ENCODE results near the gene KCNH5. TPM values are rescaled to one million over a fixed set of nuclear protein-coding genes. Genes with fewer than 3 reads are reported as not detected.

The KCNH5 gene
- total RNA-seq, 4 donors from 2014 or later, result under 0.01 TPM; not detected in 3

GRCh38 chr14:62718629-62719028, 326.6 kb downstream of the KCNH5 start:
- Histone ChIP-seq H3K36me3 (no peaks in the 10 kb centered on the region), H3K27me3 (no peaks in the 10 kb centered on the region), H3K9me3 (no peaks in the 10 kb centered on the region), H3K4me3 (no peak overlapping the region), H3K4me1 (no peaks in the 10 kb centered on the region), H3K27ac (no peak overlapping the region)
- in situ Hi-C loops (cut with MboI; ENCODE audit: low pct_ligation_motif_present in 1 of 4, low pct_unique_long_range_greater_than_20kb in 1 of 4, low sequenced_read_pairs in 3 of 4) (no loop called here), intact Hi-C loops (cut with DNase I; ENCODE audit: low total_unique reads) (no loop called here)
- TF ChIP-seq CTCF (IDR thresholded peaks at IDR 0.05) (no peak), EP300 (IDR thresholded peaks at IDR 0.05; ENCODE audit: low read depth) (no peak), POLR2A (IDR thresholded peaks at IDR 0.05) (no peak), POLR2AphosphoS5 (IDR thresholded peaks at IDR 0.05) (no peak)
- WGBS, 2 donors (ENCODE audit: low coverage in 1 of 2), result 94 to 100% methylated on average over 1 of the region's 1 CpG
- DNase-seq, result no peak

- H3K36me3 ChIP-seq, result no peaks in the 10 kb centered on the region
- H3K27me3 ChIP-seq, result no peaks in the 10 kb centered on the region
- TF ChIP-seq EP300 (IDR thresholded peaks at IDR 0.05; ENCODE audit: low read depth), result no peak
- TF ChIP-seq CTCF (IDR thresholded peaks at IDR 0.05), result no peak
- no peak for TF ChIP-seq POLR2A (IDR thresholded peaks at IDR 0.05)
- no peak for TF ChIP-seq POLR2AphosphoS5 (IDR thresholded peaks at IDR 0.05)
- H3K4me3 ChIP-seq, result no peak overlapping the region
- no peak for DNase-seq
- H3K4me1 ChIP-seq, result no peaks in the 10 kb centered on the region
- intact Hi-C loops (cut with DNase I; ENCODE audit: low total_unique reads), result no loop called here
- peaks cover 0 to 5% of the 10 kb centered on the region in 2 donors for H3K9me3 ChIP-seq
- WGBS, 2 donors (ENCODE audit: low coverage in 1 of 2), result 50 to 58% methylated on average over 4 to 7 of the region's 7 CpGs
- in situ Hi-C loops (cut with MboI; ENCODE audit: low pct_ligation_motif_present in 1 of 4, low pct_unique_long_range_greater_than_20kb in 1 of 4, low sequenced_read_pairs in 3 of 4), result no loop called here
- no peak overlapping the region for H3K27ac ChIP-seq
These were observed 333.8 kb downstream of the KCNH5 start for GRCh38 chr14:62711351-62712023.

- Histone ChIP-seq H3K9me3 (peaks cover 0 to 5% of the 10 kb centered on the region in 2 donors), H3K4me1 (no peaks in the 10 kb centered on the region), H3K4me3 (no peak overlapping the region), H3K27me3 (no peaks in the 10 kb centered on the region), H3K36me3 (no peaks in the 10 kb centered on the region), H3K27ac (no peak overlapping the region)
- DNase-seq, result no peak
- in situ Hi-C loops (cut with MboI; ENCODE audit: low pct_ligation_motif_present in 1 of 4, low pct_unique_long_range_greater_than_20kb in 1 of 4, low sequenced_read_pairs in 3 of 4), result no loop called here
- TF ChIP-seq POLR2A (IDR thresholded peaks at IDR 0.05) (no peak), EP300 (IDR thresholded peaks at IDR 0.05; ENCODE audit: low read depth) (no peak), CTCF (IDR thresholded peaks at IDR 0.05) (no peak), POLR2AphosphoS5 (IDR thresholded peaks at IDR 0.05) (no peak)
- intact Hi-C loops (cut with DNase I; ENCODE audit: low total_unique reads), result no loop called here
These were observed 334.4 kb downstream of the KCNH5 start for GRCh38 chr14:62710811-62711210.

- in situ Hi-C loops (cut with MboI; ENCODE audit: low pct_ligation_motif_present in 1 of 4, low pct_unique_long_range_greater_than_20kb in 1 of 4, low sequenced_read_pairs in 3 of 4), result no loop called here
- TF ChIP-seq EP300 (IDR thresholded peaks at IDR 0.05; ENCODE audit: low read depth), result no peak
- TF ChIP-seq CTCF (IDR thresholded peaks at IDR 0.05), result no peak
- no peak for TF ChIP-seq POLR2A (IDR thresholded peaks at IDR 0.05)
- TF ChIP-seq POLR2AphosphoS5 (IDR thresholded peaks at IDR 0.05), result no peak
- WGBS, 2 donors (ENCODE audit: low coverage in 1 of 2), result 40 to 45% methylated on average over 3 of the region's 3 CpGs
These were observed 335.5 kb downstream of the KCNH5 start for GRCh38 chr14:62709773-62710172.

More at GRCh38 chr14:62709773-62710172, 335.5 kb downstream of the KCNH5 start:
- intact Hi-C loops (cut with DNase I; ENCODE audit: low total_unique reads), result no loop called here
- H3K36me3 ChIP-seq, result no peaks in the 10 kb centered on the region
- H3K27me3 ChIP-seq, result no peaks in the 10 kb centered on the region
- no peak overlapping the region for H3K4me3 ChIP-seq
- H3K4me1 ChIP-seq, result no peaks in the 10 kb centered on the region
- H3K27ac ChIP-seq, result no peak overlapping the region
- DNase-seq, result no peak
- peaks cover 0 to 5% of the 10 kb centered on the region in 2 donors for H3K9me3 ChIP-seq
